ENCODE data around the gene FARP1. TPM values are rescaled to one million over a fixed set of nuclear protein-coding genes. Genes with fewer than 3 reads are reported as not detected.

Gene FARP1
- total and polyA plus RNA-seq, 7 donors, result 6.9 to 96.4 (median 32.9) TPM

- Histone ChIP-seq H3K4me1 (peaks cover 0 to 8% (median 6%) of the 10 kb centered on the region in 4 donors), H3K27me3 (no peaks in the 10 kb centered on the region), H3K27ac (no peak overlapping the region), H3K36me3 (no peaks in the 10 kb centered on the region), H3K4me3 (no peak overlapping the region), H3K9me3 (no peaks in the 10 kb centered on the region)
- WGBS, 2 donors, result 95 to 96% methylated on average over 5 of the region's 5 CpGs
- DNase-seq, result no peak
- no peak for TF ChIP-seq CTCF (IDR thresholded peaks at IDR 0.05)
- no peak for TF ChIP-seq POLR2A (IDR thresholded peaks at IDR 0.05)
- no peak for TF ChIP-seq POLR2AphosphoS5 (IDR thresholded peaks at IDR 0.05)
- intact Hi-C loops (cut with DNase I), result no loop called here
These were observed 20.0 kb downstream of the FARP1 start for GRCh38 chr13:98162935-98163334.

DNA sequence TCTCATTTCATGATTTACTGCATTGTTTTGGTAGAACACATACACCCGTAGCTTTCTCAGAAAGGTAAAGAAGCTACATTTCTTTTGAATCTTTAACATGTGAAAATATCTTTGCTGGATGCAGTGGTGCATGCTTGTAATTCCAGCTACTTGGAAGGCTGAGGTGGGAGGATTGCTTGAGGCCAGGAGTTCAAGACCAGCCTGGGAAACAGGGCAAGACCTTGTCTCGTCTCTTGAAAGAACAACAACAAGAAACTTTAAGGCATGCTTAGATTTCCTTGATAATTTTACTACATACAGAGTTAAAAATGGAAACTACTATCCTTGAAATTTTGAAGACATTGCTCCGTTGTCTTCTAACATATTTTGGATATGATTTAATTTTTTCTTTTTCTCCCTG is 26.4 kb downstream of the FARP1 start:
- H3K9me3 ChIP-seq, result no peaks in the 10 kb centered on the region
- H3K27ac ChIP-seq, result no peak overlapping the region
- 86 to 88% methylated on average over 3 of the region's 3 CpGs for WGBS, 2 donors
- H3K27me3 ChIP-seq, result no peaks in the 10 kb centered on the region
- H3K36me3 ChIP-seq, result no peaks in the 10 kb centered on the region
- no peak for DNase-seq
- TF ChIP-seq POLR2AphosphoS5 (IDR thresholded peaks at IDR 0.05) (no peak), CTCF (IDR thresholded peaks at IDR 0.05) (no peak), EP300 (IDR thresholded peaks at IDR 0.05) (no peak), POLR2A (IDR thresholded peaks at IDR 0.05) (no peak)
- H3K4me1 ChIP-seq, result peaks cover 0 to 34% (median 31%) of the 10 kb centered on the region in 4 donors
- no peak overlapping the region for H3K4me3 ChIP-seq
- intact Hi-C loops (cut with DNase I), result no loop called here

DNA sequence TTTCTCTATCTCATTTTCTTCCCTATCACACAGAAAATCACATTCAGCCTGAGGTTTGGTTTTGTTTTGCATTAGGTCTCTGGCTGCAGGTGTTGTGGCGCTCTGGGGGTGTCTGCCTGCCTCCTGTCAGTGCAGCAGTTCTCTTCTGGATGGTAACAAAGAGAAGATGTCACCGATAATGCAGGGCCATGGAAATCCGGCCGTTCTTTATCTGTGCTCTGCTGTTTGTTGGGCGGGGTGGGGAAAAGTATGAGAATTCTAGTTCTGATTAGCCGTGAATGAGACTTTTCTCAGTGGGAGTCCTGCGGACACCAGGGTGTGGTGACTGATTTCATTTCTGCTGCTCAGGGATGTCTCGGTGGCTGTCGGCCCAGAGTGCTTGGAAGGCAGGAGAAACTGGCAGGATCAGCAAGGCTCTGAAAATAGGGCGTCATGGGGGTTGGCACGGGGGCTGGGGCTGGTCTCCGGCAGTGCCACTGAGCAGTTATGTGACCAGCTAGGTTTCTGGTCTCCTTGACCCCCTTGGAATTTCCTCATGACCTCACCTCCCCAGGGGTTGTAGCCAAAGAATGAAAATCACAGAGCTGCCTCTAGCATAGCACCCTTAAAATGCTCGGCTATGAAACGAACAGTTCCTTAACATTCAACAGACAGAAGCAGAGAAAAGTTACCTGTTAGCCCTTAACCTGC is 29.2 kb downstream of the FARP1 start:
- 59% methylated on average over 14 of the region's 14 CpGs for WGBS, 2 donors

GRCh38 chr13:98172590-98173422 is 29.9 kb downstream of the FARP1 start:
- TF ChIP-seq POLR2AphosphoS5 (IDR thresholded peaks at IDR 0.05), result no peak
- TF ChIP-seq EP300 (IDR thresholded peaks at IDR 0.05), result peak in 1 of 4 donors; percentile 29
- no peaks in the 10 kb centered on the region for H3K9me3 ChIP-seq
- H3K4me3 ChIP-seq, result peak overlapping the region in 1 of 4 donors; percentile 27
- WGBS, 2 donors, result 50 to 54% methylated on average over 7 of the region's 7 CpGs
- peaks cover 0 to 48% (median 43%) of the 10 kb centered on the region in 4 donors for H3K4me1 ChIP-seq
- peaks cover 0 to 5% (median 0%) of the 10 kb centered on the region in 4 donors for H3K36me3 ChIP-seq
- intact Hi-C loops (cut with DNase I), result no loop called here
- no peak for DNase-seq
- H3K27ac ChIP-seq, result peak overlapping the region; percentile 64 to 84 (median 75)
- no peaks in the 10 kb centered on the region for H3K27me3 ChIP-seq

More for the DNA sequence above, 29.2 kb downstream of the FARP1 start:
- DNase-seq, result no peak
- no peak for TF ChIP-seq POLR2AphosphoS5 (IDR thresholded peaks at IDR 0.05)
- no peak for TF ChIP-seq CTCF (IDR thresholded peaks at IDR 0.05)
- TF ChIP-seq POLR2A (IDR thresholded peaks at IDR 0.05), result no peak
- TF ChIP-seq EP300 (IDR thresholded peaks at IDR 0.05), result no peak
- Histone ChIP-seq H3K4me3 (peak overlapping the region in 3 of 4 donors; percentile 12 to 27 (median 21)), H3K27ac (peak overlapping the region; percentile 64 to 84 (median 75)), H3K36me3 (peaks cover 0 to 5% (median 0%) of the 10 kb centered on the region in 4 donors), H3K27me3 (no peaks in the 10 kb centered on the region), H3K9me3 (no peaks in the 10 kb centered on the region), H3K4me1 (peaks cover 0 to 48% (median 43%) of the 10 kb centered on the region in 4 donors)
- intact Hi-C loops (cut with DNase I), result no loop called here

Measured in sigmoid colon (tissue), 7 donors.